Sciatic nerve (tissue), 2 donors: ENCODE results near the gene MAP3K21. TPM values are rescaled to one million over a fixed set of nuclear protein-coding genes. Genes with fewer than 3 reads are reported as not detected.

ENCODE experiments used
- ATAC-seq: fragments of 200-7000 bp; cut with Tn5 transposase; one replicate; pipeline ENCODE4 v1.9.1; 2020; ENCODE audit warnings: mild to moderate bottlenecking, moderate library complexity
- DNase-seq: peaks from one replicate; pipeline ENCODE4 v3.0.0-alpha.2; 2020; ENCODE audit warnings: low spot score
- intact Hi-C: fragments of 100-400 bp; cut with DNase I; formaldehyde crosslinking; loops from one replicate; pipeline ENCODE4 v1.14.2; 2022
- total RNA-seq: library from RNA; stranded (reverse); fragmentation: NEBNext Ultra II Directional; extraction: Animal tissue kit (Norgen Biotek cat#: 25700); gene quantifications from one replicate; pipeline ENCODE4 v1.2.1, GENCODE V29; 2021
- donor health status: DM: no; HTN: no; CAD: no.
- donor health status: DM: no; HTN: no; CAD: no.

The MAP3K21 gene
- total RNA-seq, 1 donor from 2014 or later = 1.6 TPM

DNA sequence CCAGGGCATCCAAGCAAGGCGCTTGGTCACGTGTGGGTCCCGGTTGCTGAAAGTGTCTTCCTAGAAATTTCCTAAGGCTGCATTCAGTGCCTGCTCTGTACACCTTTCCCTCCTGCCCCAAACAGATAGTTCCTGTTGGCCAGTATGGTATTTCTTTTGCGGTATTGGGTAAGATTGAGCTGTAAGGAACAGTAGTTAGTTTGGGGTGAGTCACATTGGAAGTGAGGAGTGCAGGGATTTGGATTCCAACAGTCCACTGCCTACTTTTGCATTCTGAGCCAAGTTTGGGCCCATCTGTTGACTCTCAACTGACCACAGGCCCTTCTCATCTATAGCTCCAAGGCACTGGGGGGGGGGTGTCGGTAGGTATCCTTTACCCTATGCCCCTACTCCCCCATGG, 83.4 kb downstream of the MAP3K21 start:
- DNase-seq = no peak
- no peak for ATAC-seq
- intact Hi-C loops = no loop called here

DNA sequence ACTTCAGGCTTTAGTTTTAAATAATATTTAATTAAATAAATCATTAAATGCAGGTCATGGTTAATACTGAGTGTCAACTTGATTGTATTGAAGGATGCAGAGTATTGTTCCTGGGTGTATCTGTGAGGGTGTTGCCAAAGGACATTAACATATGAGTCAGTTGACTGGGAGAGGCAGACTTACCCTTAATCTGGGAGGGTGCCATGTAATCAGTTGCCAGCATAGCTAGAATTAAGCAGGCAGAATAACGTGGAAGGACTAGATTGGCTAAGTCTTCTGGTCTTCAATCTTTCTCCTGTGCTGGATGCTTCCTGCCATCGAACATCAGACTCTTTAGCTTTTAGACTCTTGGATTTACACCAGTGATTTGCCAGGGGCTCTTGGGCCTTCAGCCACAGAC, 85.3 kb downstream of the MAP3K21 start:
- DNase-seq (no peak), ATAC-seq (no peak)
- intact Hi-C loops = no loop called here

DNA sequence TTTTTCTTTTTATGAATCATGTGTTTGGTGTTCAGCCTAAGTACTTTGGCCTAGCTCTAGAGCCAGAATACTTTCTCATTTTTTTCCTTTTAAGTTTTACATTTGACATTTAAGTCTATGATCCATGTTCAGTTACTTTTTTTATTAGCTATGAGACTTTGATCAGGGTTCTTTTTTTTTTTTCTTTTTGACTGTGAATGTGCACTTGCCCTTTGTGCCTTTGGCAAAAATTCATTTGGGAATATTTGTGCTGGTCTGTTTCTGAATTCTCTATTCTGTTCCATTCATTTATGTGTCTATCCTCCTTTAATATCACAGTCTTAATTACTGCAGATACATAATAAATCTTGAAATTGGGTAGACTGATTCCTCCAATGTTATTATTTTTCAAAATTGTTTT, 93.8 kb downstream of the MAP3K21 start:
- intact Hi-C loops = no loop called here

DNA sequence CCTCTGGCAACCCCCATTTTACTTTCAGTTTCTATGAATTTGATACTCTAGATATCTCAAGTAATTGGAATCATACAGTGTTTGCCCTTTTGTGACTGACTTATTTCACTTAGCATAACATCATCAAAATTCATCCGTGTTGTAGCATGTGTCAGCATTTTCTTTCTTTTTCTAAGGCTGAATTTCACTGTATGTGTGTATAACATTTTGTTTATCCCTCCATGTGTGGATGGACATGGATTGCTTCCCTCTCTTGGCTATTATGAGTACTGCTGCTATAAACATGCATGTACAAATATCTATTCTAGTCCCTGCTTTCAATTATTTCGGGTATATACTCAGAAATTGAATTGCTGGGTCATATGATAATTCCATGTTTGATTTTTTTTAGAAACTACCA, 97.3 kb downstream of the MAP3K21 start:
- DNase-seq = no peak
- no peak for ATAC-seq
- intact Hi-C loops = no loop called here

More for the DNA sequence above, 93.8 kb downstream of the MAP3K21 start:
- no peak for DNase-seq
- ATAC-seq = no peak

DNA sequence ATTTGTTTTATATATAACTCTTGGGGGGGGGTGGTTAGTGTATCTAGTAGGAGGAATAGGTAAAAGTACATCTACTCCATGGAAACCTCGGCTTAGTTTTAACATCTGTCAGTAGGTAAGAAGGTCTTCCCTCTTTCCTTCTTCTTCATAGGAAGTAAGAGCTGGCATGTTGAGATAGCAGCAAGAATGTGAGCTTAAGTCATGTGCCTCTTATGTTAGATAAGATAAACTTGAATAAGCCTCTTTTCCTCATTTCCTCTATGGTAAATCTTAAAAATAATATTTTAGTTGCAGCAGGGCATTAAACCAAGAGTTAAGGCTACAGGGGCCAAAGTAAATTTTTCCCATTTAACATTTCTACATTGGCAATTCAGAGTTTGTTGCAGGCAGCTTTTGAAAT, 100.4 kb downstream of the MAP3K21 start:
- ATAC-seq (no peak), DNase-seq (no peak)
- intact Hi-C loops = no loop called here

DNA sequence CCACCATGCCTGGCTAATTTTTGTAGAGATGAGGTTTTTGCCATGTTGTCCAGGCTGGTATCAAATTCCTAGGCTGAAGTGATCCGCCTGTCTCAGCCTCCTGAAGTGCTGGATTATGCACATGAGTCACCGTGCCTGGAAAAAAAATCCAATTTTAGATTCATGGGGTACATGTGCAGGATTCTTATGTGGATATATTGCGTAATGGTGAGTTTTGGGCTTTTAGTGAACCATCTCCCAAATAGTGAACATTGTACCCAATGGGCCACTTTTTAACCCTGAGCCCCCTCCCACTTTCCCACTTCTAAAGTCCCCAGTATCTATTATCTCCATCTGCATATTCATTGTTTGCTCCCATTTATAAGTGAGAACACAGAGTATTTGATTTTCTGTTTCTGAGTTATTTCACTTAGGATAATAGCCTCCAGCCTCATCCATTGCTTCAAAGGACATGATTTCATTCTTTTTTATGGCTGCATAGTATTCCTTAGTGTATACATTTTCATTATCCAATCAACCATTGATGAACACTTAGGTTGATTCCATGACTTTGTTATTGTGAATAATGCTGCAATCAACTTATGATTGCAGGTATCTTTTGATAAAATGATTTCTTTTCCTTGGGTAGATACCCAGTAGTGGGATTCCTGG, 104.4 kb downstream of the MAP3K21 start:
- intact Hi-C loops = no loop called here
- ATAC-seq = no peak

DNA sequence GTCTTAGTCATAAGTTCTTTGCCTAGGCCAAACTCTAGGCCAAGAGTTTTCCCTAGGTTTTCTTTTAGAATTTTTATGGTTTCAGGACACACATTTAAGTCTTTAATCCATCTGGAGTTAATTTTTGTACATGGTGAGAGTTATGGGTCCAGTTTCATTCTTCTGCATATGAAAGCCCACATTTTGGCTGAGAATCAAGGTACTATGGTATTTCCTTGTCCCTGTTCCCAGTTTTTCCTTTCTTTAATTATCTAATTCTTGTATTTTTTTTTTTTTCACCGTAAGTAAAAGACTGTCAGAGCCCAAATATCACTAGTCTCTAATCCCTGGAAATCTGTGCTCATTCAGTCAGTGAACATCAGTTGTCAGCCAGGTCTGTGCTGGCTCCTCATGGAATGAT, 105.4 kb downstream of the MAP3K21 start:
- ATAC-seq (no peak), DNase-seq (no peak)
- intact Hi-C loops = no loop called here

More for the DNA sequence above, 104.4 kb downstream of the MAP3K21 start:
- DNase-seq = no peak

DNA sequence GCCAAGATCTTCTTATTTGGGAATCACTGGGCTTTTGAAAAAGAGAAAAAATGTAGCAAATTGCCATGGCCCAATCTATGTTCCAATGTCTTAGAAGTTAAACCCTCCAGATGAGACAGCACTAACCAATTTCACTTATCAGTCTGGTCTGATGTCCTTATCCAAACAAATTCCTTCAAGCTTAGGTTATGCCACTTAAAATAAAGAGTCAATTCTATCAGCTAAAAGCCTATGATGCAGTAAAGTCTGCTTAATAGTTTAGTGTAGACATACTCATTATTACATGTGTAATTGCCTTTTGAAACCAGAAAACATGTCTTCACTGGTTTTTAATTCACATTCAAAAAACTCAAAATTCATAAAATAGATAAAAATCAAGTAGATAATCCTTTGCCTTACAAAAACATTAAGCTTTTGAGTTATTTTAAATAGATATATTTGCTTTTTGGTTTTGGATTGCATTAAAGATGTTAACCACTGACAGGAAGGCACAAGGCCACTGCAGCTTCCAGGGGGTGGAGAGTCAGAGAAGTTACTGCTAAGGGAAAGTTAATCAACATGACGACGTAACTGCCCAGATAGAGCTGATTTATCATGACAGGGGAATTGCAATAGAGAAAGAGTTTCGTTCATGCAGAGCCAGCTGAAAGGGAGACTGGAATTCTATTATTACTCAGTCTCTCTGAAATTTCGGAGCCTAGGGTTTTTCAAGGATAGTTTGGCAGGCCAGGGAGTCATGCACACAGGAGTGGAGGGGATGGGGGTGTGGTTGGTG, 106.1 kb downstream of the MAP3K21 start:
- ATAC-seq (no peak), DNase-seq (no peak)
- intact Hi-C loops = no loop called here

Other genes with a start within 250 kb of the MAP3K21 start
- gene PCNX2, start 32.0 kb upstream of the MAP3K21 start, total RNA-seq = 16.2 TPM